ENCODE data around the gene CDK5RAP2.

GRCh38 chr9:120405134-120405533, 174.8 kb downstream of the CDK5RAP2 start:
- TF ChIP-seq CTCF (conservative IDR thresholded peaks at IDR 0.05) (no peak), ZFX (IDR thresholded peaks at IDR 0.05) (no peak)

All from C4-2B (cell line).